T-helper 2 cell treated with Interferon-gamma antibody and Interleukin-4, amounts not matched to agents 100 ng/mL and 5 ng/mL, for 36 hours (primary cell): Measurements from ENCODE around the gene TEAD3. TPM values are rescaled to one million over a fixed set of nuclear protein-coding genes. Genes with fewer than 3 reads are reported as not detected.

Experiments
- intact Hi-C: fragments of 100-400 bp; cut with micrococcal nuclease; formaldehyde crosslinking; loops from one replicate; pipeline ENCODE4 v1.15.1; 2023
- total RNA-seq: library from RNA; stranded (reverse); gene quantifications from 2 replicates; pipeline ENCODE4 v1.2.3, GENCODE V29; 2022

The TEAD3 gene
- total RNA-seq, 1 donor from 2014 or later = 0.14 TPM

DNA sequence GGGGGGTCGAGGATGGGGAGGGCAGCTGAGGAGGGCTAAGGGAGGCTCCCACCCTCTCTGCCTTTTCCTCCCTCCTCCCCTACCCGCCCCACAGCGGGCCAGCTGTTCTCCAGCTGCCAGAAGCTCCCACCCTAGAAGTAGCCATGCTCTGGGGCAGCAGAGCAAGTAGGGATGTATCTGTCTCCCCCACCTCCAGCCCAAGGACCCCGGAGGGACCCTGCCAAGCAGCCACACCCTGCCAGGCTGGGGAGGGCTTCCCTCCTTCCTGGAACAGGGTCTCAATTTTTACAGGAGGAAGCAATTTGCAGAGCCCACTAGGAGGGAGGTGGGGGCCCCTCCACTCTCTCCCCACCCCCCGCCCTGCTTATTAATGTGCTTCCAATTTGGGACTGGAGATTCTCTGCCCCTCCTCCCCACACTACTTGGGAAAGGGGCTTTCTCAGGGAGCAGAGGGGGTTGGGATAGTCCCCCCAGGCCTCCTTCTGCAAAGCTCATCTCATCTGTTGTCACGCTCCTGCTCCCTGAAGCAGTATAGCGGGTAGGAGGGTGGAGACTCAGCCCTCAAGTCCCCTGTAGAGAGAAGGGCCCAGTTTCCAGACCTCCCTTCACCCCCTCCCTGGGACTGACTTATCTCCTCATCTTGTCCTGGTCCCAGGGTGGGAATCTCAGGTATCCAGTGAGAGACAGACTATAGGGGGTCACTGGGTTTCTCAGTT is 4.5 kb downstream of the TEAD3 start:
- intact Hi-C loops = no loop called here

DNA sequence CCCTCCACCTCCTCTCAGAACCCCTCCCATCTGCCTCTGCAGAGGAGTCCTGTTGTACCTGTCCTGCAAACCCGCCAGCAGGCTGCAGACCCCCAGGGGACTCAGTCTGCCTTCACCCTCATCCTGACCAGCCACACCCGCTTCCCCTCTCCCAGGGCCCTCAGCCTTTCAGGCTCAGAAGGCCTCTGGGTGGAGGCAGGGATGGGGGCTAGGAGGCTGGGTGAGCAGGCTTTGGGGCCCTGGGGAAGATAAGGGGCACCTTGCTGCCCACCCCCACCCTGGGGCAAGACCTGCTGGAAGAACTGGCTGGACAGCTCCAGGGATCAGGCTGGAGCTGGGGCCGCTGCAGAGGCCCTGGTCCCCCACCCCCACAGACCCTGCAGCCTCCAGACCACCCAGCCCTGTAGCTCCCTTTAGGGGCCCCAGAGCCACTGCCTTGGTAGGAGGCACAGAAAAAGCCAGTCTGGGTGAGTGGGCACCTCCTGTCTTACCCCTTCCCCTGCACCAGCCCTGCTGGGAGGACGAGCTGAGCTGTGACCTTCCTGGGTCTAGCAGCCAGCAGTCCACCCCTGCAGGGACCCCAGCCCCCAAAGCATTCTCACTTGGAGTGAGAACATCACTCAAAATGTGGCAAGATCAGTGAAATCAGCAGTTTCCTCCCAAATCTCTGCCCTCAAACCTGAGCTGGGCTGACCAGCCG is 5.2 kb downstream of the TEAD3 start:
- intact Hi-C loops = no loop called here

DNA sequence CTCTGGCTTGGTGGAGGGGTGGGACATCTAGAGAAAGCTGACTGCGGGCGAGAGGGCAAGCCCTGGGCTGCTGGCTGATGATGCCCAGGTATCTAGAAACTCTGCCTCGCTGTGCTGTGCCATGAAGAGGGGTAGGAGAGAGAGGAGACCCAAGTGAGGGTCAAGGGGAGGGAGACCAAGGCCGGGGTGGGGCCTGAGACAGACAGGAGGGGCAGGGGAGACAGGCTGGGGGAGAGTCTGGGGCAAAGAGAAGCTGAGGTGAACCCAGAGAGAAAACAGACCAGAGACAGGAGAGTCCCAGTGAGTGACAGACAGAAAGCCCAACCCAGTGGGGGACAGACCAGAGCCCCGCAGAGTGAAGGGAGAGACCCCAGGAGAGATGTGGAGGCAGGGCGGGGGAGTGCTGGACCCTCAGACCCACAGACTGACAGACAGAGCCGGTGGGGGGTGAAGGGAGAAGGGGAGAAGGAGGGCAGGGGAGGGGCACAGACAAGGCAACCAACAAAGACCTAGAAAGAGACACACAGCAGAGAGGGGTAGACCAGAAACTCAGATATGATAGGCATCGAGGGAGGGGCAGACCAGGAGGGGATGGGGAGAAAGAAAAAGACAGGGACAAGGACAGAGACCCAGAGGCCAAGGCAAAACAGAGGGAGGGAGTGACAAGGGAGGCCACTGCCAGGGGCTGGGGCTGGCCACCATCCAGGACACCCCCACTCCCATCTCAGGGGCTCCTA is 5.9 kb downstream of the TEAD3 start:
- intact Hi-C loops = no loop called here

DNA sequence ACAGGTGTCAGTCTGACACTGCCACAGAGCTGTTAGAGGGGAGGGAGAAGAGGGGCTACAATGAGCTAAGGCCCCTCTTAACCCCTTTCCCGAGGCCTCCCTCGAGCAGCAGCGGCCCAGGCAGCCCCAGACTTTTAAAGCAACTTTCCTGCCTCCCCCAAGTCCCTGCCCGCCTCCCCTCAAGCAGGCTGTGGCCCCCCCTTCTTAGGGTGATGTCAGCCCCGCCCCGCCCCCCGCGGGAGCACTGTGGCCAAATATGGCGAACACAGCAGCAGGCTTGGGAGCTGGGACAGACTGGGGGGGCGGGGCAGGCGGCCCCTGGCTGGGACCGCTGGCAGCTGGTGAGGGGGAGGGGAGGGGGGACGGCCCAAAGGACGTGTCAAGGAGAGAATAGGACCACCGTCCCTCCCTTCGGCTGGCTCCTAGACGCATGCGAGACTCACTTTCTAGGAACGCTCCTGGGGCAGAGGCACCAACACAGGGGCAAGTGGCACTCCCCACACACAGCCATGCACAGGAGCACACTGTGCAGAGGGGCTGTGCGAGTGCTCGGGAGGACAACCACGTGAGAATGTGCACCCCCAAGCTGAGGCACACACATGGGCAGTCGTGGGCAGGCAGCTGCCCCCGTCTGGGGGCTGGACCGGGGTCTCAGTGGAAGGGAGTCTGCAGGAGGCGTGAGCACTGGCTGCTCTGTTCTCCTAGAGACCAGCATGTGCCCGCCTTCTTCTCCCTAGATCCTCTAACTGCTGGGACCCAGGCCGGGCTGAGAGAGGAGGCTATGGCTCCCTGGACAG is 6.7 kb downstream of the TEAD3 start:
- intact Hi-C loops = no loop called here

DNA sequence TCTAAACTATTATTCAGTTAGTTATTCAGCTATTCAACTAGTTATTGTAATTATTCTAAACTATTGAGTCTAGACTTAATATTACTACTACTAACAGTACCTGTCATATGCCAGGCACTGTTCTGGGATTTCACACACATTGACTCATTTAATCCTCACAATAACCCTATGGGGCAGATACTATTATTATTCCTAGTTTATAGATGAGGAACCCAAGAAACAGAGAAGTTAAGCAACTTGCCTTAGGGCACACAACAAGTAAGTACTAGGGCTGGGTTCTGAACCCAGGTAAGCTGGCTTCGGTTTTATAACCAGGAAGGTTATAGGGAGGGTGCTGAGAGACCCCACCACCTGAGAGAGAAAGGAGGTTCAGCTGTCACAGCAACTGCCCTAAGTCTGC is 7.8 kb downstream of the TEAD3 start:
- intact Hi-C loops = no loop called here

DNA sequence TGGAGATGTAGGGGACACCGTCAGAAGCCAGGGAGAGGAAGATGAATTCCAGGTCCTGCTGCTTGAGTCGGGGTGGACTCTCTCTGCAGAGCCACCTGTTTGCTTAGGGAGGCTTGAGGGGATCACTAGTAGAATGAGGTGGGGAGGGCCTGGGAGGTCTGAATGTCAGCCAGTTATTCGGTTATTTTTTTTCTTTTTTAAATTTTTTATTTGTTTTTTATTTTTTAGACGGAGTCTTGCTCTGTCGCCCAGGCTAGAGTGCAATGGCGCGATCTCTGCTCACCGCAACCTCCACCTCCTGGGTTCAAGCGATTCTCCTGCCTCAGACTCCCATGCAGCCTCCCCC is 8.4 kb downstream of the TEAD3 start:
- intact Hi-C loops = no loop called here

DNA sequence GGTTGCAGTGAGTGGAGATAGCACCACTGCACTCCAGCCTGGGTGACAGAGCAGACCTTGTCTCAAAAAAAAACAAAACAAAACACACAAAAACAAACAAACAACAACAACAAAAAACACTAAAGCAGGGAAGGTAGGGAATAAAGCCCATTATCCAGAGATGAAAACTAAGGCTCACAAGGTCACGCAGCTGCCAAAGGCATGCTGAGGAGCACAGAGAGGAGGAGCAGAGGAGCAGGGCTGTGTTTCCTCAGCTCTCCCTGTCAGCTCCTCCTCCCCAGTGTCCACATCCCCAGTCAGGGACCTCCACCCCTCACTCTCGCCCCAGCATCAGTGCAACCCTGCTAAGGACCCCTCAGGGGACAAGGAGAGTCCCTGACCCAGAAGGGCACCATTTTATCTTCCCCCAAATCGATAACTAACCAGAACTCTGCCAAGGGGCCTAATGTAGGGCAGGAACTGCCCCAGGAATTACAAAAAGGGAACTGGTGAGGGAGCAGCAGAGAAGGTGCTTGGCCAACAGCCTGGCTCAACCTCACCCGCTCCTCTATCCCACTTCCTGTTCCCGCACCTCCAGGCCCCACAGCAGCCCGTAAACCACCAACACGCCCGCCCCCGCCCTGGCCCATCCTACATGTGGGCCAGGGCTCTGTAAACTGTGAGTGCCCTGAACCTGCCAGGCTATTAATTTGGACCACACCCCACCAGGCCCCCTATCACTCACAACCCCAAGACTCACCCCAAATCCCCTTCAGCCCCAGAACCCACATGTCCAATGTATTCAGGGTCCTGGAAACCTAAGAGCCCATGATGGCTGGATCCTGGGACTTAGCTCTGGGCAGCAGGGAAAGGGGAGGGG is 9.0 kb downstream of the TEAD3 start:
- intact Hi-C loops = no loop called here

DNA sequence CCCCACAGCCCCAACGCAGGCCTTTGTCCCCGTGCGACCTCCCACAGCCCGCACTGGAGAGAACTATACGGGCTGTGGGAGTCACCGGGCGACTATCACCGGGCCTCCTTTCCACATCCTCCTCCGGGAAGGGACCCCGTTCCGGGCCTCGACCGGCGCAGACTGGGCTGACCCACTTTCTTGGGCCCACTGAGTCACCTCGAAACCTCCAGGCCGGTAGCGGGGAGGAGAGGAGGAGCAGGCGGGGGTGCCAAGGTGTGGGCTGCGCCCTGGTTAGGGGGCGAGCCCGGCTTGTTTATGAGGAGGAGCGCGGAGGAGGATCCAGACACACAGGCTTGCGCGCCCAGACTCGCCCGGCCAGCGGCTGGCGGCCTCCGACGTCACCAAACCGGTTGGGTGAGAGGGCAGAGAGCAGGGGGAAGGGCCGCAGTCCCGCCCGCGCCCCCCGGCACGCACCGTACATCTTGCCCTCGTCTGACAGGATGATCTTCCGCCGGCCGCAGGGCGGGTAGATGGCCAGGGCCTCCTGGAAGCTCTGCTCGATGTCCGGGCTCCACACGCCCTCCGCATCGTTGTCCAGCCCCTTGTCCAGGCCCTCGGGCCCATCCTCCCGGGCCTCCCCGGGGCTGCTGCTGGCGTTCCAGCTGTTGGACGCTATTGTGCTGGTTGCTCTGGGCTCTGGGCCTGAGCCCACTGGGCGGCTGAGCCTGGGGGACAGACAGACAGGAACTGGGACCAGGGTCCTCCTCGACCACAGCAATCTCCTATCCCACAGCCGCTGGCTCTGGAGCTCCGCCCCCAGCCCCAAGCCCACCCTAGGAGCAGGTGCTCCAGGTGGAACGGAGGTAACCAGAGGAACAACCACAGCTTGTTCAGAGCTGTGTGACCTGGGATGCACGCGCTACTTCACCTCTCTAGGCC is 10.6 kb downstream of the TEAD3 start:
- intact Hi-C loops = no loop called here

DNA sequence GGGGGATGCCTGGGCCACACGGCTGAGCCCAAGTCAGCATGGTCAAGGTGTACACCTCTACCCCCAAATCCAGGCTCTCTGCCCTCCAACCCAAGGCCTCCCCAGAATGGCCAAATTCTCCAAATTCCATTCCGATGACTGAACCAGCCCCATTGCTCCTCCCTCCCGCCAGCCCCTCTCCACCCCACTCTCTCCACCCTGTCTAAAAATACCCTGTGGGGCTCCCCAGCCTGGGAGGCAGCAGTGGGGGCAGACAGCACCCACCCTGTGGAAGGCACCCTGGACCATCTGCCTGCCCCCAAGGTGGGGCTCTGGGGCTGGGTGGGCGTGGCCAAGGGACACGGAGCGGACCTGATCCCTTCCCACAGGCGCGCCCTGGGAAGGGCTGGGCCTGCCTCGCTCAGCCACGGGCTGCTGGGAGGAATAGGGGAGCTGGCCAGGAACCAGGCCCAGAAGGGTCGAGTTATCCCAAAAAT is 11.4 kb downstream of the TEAD3 start:
- intact Hi-C loops = no loop called here

DNA sequence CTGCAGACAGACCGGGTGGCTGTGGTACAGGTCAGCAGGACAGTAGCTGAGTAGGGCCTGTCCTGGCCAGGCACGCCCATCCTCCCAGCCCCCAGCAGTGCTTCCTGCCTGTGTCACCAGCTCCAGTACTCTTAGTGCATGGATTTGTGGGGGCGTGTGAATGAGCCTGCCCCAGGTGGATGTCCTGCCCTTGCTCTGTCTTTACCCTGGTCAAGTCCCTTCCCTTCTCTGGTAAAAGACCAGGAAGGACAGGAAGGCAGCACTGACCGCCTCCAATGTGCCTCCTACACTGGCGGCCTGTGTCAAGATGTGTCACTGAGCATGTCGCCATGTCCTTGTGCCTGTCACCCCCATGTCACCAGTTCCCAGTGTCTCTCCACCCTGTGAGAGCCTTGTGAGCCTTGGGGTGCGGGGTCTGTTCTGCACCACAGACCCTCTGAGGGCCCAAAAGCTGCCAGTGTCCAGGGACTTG is 11.9 kb downstream of the TEAD3 start:
- intact Hi-C loops = no loop called here

DNA sequence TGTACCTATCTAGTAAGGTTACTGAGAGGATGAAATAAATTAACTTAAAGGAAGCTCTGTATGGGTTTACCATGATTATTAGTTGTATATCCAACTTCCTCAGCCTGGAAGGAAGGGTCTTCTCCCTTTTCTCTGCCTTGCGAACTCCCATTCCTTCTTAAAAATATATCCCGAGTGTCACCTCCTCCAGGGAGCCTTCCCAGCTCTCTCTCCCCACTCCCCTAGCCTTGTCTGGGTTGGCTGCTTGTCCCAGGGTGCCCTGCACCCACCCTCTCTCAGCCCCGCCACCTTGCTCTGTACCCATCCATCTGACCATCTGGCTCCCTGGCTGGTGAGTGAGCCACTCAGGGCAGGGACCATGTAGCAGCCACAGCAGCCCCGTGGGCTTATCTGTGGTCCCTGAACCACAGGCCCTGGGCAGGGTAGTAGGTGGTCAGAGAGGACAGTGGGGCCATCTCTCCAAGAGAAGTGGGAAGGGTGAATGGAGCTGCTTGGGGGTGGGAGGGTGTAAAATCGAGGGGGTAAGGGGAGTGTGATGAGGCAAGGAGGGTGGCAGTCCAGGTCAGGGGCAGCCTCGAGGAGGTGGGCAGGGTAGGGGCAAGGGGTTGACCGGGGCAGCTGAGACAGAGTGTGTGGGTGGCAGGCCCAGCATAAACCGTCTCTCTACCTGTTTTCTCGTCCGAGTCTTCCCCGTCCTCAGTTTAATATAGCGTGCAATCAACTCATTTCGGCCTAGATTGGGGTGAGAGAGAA is 12.8 kb downstream of the TEAD3 start:
- intact Hi-C loops = no loop called here

DNA sequence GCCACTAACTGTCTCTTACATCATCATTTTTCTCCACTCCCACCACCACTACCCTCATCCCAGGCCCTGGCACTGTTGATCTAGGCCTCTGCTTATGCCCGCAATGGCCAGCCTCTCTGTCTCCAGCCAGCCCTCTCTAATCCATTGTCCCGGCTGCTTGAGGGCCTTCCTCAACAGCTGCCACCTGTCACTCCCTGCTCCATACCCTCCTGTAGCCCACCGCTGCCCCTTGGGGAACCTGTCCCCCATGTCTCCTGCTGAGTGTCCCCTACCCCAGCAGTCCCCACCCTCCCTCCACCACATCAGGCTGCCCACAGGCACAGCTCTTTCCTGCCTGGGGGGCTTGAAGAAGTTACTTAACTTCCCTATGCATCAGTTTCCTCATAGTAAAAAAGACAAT is 13.4 kb downstream of the TEAD3 start:
- intact Hi-C loops = no loop called here

DNA sequence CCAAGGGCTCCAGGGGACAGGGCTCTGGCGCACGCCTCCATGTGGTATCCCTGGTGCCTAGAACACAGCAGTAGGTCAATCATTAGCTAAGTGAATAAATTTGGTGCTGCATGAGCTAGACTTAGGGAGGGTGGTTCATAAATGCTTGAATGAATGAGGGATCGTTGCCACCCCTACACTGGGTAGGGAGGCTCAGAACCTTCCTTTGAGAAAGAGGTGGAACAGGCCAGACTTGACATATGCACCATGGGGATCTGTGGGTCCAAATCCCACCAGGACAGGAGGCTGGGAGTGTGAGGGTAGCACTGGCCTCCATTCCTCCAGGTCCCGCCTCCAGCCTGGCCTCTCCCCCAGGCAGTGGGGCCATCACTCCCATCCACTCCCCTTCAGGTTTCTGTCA is 13.8 kb downstream of the TEAD3 start:
- intact Hi-C loops = no loop called here

DNA sequence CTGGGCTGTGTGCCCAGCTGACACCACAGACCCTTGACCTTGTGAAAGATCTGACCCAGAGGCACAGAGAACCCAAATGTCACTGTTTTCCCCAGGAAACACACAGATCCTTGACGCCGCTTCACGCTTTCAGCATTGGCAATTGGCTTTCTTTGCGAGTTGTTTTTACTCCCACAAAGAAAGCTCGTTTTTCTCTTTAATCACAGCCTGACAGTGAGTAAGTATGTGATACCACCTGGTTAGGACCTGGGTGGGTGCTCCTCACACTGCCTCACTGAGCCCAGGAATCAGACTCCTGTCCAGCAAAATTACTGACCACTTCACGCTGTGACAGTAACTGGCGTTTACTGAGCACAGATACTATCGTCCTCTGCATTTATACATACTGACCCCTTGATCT is 15.7 kb downstream of the TEAD3 start:
- intact Hi-C loops = no loop called here

DNA sequence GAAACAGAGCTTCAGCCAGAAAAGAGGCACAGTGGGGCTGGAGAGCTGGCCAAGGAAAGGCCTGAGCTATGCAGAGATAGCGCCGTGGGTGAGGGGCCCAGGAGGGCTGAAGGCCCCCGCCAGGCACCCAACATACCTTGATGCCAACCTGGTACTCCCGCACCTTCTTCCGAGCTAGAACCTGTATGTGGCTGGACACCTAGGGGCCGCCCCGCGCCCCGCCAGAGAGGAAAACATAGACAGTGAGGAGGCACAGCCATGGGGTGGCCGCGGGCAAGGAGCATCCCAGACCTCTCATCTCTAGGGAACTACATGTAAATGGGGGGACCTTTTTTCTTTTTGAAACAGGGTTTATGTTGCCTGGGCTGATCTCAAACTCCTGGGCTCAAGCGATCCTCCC is 16.7 kb downstream of the TEAD3 start:
- intact Hi-C loops = no loop called here

DNA sequence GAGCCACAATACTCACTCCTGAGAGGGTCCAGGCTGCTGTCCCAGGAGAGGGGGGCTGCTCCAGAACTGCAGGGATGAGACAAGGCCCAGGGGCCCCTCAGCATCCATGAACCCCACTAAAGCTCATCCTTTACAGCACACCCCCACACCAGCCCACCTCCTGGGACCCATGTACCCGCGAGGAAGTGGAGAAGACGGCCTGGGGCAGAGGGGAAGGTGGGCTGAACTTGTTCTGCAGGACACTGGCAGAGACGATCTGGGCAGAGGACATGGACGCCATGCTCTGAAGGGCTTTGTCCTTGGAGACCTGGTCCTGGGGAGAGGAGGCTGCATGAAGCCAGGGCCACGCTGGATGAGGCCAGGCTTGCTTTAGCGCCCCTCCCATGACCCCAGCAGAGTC is 18.6 kb downstream of the TEAD3 start:
- intact Hi-C loops = no loop called here

DNA sequence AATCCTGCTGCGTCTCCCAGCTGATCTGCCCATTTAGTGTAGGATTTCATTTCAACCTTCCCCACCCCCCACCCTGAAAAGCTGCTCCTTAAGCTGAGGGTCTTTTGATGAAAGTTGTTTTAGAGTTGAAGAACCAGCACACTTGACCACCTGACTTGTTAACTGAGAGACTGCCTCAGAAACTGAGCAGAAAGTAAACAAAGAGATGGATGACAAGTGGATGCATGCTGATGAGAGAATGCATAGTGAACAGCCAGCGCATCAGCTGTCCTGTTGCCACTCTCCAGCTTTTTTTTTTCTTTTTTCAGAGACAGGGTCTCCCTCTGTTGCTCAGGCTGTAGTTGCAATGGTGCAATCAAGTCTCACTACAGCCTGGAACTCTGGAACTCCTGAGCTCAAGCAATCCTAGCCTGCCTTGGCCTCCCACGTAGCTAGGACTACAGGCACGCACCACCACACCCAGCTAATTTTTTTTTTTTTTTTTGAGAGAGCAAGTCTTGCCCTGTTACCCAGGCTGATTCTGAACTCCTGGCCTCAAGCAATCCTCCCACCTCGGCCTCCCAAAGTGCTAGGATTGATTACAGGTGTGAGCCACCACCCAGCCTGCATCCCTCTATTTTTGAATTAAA is 19.2 kb downstream of the TEAD3 start:
- intact Hi-C loops = no loop called here

DNA sequence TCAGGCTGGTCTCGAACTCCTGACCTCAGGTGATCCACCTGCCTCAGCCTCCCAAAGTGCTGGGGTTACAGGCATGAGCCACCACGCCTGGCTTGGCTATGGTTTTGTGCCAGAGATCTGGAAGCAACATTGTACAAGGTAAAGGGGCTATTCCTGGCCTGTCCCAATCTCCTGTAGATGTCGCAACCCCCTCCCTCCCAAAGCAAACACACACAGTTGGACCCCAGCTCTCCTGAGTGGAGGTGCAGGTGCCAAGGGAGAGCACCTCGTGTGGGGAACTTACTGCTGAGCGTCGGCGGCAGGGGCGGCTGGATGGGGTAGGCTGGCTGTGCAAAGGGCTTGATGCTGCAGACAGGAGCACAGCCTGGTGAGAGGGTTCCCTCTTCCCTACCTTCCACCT is 19.9 kb downstream of the TEAD3 start:
- intact Hi-C loops = no loop called here
